HepG2 (cell line): Measurements from ENCODE around the gene RIPOR3. TPM values are rescaled to one million over a fixed set of nuclear protein-coding genes. Genes with fewer than 3 reads are reported as not detected.

Experiments
- AGO1 ChIP-seq: fragments of 200-400 bp; formaldehyde crosslinking; IDR thresholded peaks from 2 replicates; pipeline ENCODE4 v1.6.1; 2017; ENCODE audit warnings: mild to moderate bottlenecking, low read depth, low read length, moderate library complexity; ENCODE audit not compliant: poor library complexity, severe bottlenecking
- DRAP1 ChIP-seq: IDR thresholded peaks from 2 replicates; pipeline ENCODE4 v1.6.1; 2016; ENCODE audit warnings: missing genetic modification reagents, missing compliant biosample characterization
- GABPB1 ChIP-seq: IDR thresholded peaks from 2 replicates; pipeline ENCODE4 v1.6.1; 2016; ENCODE audit warnings: mild to moderate bottlenecking, missing genetic modification reagents, moderate library complexity, missing compliant biosample characterization
- GPBP1L1 ChIP-seq: sonication (generic); formaldehyde crosslinking; IDR thresholded peaks from 2 replicates; pipeline ENCODE4 v1.5.0; 2020; ENCODE audit warnings: mild to moderate bottlenecking, missing genetic modification reagents
- HOXA3 ChIP-seq: sonication (generic); formaldehyde crosslinking; IDR thresholded peaks from 2 replicates; pipeline ENCODE4 v1.5.0; 2020; ENCODE audit warnings: missing genetic modification reagents
- MLLT10 ChIP-seq: sonication (generic); formaldehyde crosslinking; IDR thresholded peaks from 2 replicates; pipeline ENCODE4 v1.4.0; 2020; ENCODE audit warnings: missing genetic modification reagents
- PAX8 ChIP-seq: sonication (generic); formaldehyde crosslinking; IDR thresholded peaks from 2 replicates; pipeline ENCODE4 v1.8.0; 2022; ENCODE audit warnings: mild to moderate bottlenecking, missing genetic modification reagents, borderline replicate concordance
- PHB2 ChIP-seq: fragments of 450-650 bp; IDR thresholded peaks from 2 replicates; pipeline ENCODE4 v1.6.1; 2018; ENCODE audit not compliant: partially characterized antibody
- PLRG1 ChIP-seq: fragments of 450-650 bp; conservative IDR thresholded peaks from 2 replicates; pipeline ENCODE4 v1.6.1; 2016
- RXRA ChIP-seq: sonication (generic); formaldehyde crosslinking; IDR thresholded peaks from 2 replicates; pipeline ENCODE4 v1.5.1; 2020; ENCODE audit warnings: missing genetic modification reagents
- SCMH1 ChIP-seq: sonication (generic); formaldehyde crosslinking; IDR thresholded peaks from 2 replicates; pipeline ENCODE4 v1.9.0; 2021; ENCODE audit warnings: missing genetic modification reagents, mild to moderate bottlenecking, borderline replicate concordance
- SNRNP70 ChIP-seq: fragments of 200-400 bp; formaldehyde crosslinking; IDR thresholded peaks from 2 replicates; pipeline ENCODE4 v1.6.1; 2017; ENCODE audit warnings: mild to moderate bottlenecking, low read depth, low read length, moderate library complexity
- SP140L ChIP-seq: sonication (generic); formaldehyde crosslinking; IDR thresholded peaks from 2 replicates; pipeline ENCODE4 v1.4.0; 2020; ENCODE audit warnings: missing genetic modification reagents, borderline replicate concordance
- TERF1 ChIP-seq: sonication (generic); formaldehyde crosslinking; IDR thresholded peaks from 2 replicates; pipeline ENCODE4 v1.8.0; 2022; ENCODE audit warnings: mild to moderate bottlenecking, missing genetic modification reagents, moderate library complexity
- THAP9 ChIP-seq: sonication (generic); formaldehyde crosslinking; IDR thresholded peaks from 2 replicates; pipeline ENCODE4; 2020; ENCODE audit warnings: missing genetic modification reagents, mild to moderate bottlenecking, borderline replicate concordance
- ZNF556 ChIP-seq: sonication (generic); formaldehyde crosslinking; IDR thresholded peaks from 2 replicates; pipeline ENCODE4 v1.4.0; 2020; ENCODE audit warnings: mild to moderate bottlenecking, missing genetic modification reagents, borderline replicate concordance
- polyA plus RNA-seq, 8 experiments: library from polyadenylated mRNA; depleted of rRNA in 3 of 8; stranded (reverse) in 7 of 8; unstranded in 1 of 8; fragments of >200 nt; fragmentation: Illumina TruSeq in 4 of 8; extraction: Trizol in 4 of 8; gene quantifications; 2 replicates each; pipeline versions ENCODE4 v1.2.1 to v1.2.3, GENCODE V29; 2011 to 2016; ENCODE audit warnings: low read depth in 4 of 8, missing spikeins in 1 of 8, mixed read lengths in 1 of 8; ENCODE audit not compliant: insufficient read depth in 1 of 8
- total RNA-seq, 5 experiments: library from RNA; depleted of rRNA; stranded (reverse); fragments of >200 nt; fragmentation: Illumina TruSeq; extraction: Trizol; gene quantifications; 2 replicates each; pipeline ENCODE4 v1.2.3, GENCODE V29; 2016; ENCODE audit warnings: low read depth in 1 of 5
- TF ChIP-seq, protein P1 (sequence below): sonication (generic); formaldehyde crosslinking; IDR thresholded peaks from 2 replicates; pipeline ENCODE4 v1.4.0; 2020; ENCODE audit warnings: mild to moderate bottlenecking, missing genetic modification reagents

Gene RIPOR3
- total and polyA plus RNA-seq, 2 of the 13 experiments (the other 11 are each of a cell fraction or from before 2014, with no cell fraction given): 0.18 TPM; not detected in 1

DNA sequence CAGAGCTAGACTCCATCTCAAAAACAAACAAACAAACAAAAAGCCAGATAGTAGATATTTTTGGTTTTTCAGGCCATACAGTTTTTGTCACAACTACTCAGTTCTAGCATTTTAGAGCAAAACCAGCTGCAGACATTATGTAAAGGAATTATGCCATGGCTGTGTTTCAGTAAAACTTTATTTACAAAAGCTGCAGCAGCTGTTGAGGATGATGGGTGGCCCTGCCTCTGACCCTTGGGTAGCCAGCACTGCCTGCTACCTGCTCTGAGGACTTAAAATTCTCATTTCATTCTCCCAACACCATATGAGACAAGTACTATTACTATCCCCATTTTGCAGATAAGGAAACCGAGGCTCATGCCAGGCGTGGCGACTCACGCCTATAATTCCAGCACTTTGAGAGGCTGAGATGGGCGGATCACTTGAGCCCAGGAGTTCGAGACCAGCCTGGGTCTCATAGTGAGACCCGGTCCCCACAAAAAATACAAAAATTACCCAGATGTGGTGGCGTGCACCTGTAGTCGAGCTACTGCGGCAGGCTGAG, 56.3 kb downstream of the RIPOR3 start (continued):
- TF ChIP-seq PHB2: no peak
- no peak for TF ChIP-seq SP140L (CRISPR knock-in tag)
- no peak for TF ChIP-seq HOXA3 (CRISPR knock-in tag)
- TF ChIP-seq ZNF556 (CRISPR knock-in tag): no peak
- TF ChIP-seq MLLT10 (CRISPR knock-in tag): no peak
- no peak for TF ChIP-seq GABPB1 (CRISPR knock-in tag)
- TF ChIP-seq SCMH1 (CRISPR knock-in tag): no peak
- TF ChIP-seq, protein P1, sequence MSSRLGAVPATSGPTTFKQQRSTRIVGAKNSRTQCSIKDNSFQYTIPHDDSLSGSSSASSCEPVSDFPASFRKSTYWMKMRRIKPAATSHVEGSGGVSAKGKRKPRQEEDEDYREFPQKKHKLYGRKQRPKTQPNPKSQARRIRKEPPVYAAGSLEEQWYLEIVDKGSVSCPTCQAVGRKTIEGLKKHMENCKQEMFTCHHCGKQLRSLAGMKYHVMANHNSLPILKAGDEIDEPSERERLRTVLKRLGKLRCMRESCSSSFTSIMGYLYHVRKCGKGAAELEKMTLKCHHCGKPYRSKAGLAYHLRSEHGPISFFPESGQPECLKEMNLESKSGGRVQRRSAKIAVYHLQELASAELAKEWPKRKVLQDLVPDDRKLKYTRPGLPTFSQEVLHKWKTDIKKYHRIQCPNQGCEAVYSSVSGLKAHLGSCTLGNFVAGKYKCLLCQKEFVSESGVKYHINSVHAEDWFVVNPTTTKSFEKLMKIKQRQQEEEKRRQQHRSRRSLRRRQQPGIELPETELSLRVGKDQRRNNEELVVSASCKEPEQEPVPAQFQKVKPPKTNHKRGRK (CRISPR knock-in tag): 0 out of 2 replicates have a peak, but pooled peaks have one; percentile 4
- no peak for TF ChIP-seq PLRG1
- TF ChIP-seq PAX8 (CRISPR knock-in tag): 0 out of 2 replicates have a peak, but pooled peaks have one; percentile 7
- TF ChIP-seq DRAP1: 0 out of 2 replicates have a peak, but pooled peaks have one; percentile 27
- no peak for TF ChIP-seq AGO1
- TF ChIP-seq GPBP1L1 (CRISPR knock-in tag): no peak
- no peak for TF ChIP-seq TERF1
- no peak for TF ChIP-seq THAP9 (CRISPR knock-in tag)
- TF ChIP-seq RXRA (CRISPR knock-in tag): no peak
- no peak for TF ChIP-seq SNRNP70
